Measurements from ENCODE around the gene ZBTB18.

ZBTB18 gene

GRCh38 chr1:244080343-244080929 lies 29.4 kb downstream of the ZBTB18 start:
- H3K36me3 ChIP-seq (ENCODE audit: insufficient read depth, low read length), result no peaks in the 10 kb centered on the region
- H3K4me3 ChIP-seq (ENCODE audit: low read depth in 1 of 2, low read length in 2 of 2), result no peak overlapping the region
- H3K9ac ChIP-seq (ENCODE audit: low read length), result no peak overlapping the region
- no peaks in the 10 kb centered on the region for H3K27me3 ChIP-seq (ENCODE audit: control insufficient read depth in 1 of 2, insufficient read depth in 2 of 2, low read length in 2 of 2)
- H3K27ac ChIP-seq (ENCODE audit: low read depth, low read length), result no peak overlapping the region
- H3K4me1 ChIP-seq (ENCODE audit: insufficient read depth, low read length), result no peaks in the 10 kb centered on the region
- no peaks in the 10 kb centered on the region for H3K9me3 ChIP-seq (ENCODE audit: low read length)

- Histone ChIP-seq H3K27ac (ENCODE audit: low read depth, low read length) (no peak overlapping the region), H3K4me3 (ENCODE audit: low read depth in 1 of 2, low read length in 2 of 2) (no peak overlapping the region), H3K4me1 (ENCODE audit: insufficient read depth, low read length) (no peaks in the 10 kb centered on the region), H3K9me3 (ENCODE audit: low read length) (no peaks in the 10 kb centered on the region), H3K9ac (ENCODE audit: low read length) (no peak overlapping the region), H3K36me3 (ENCODE audit: insufficient read depth, low read length) (no peaks in the 10 kb centered on the region), H3K27me3 (ENCODE audit: control insufficient read depth in 1 of 2, insufficient read depth in 2 of 2, low read length in 2 of 2) (no peaks in the 10 kb centered on the region)
Observed at GRCh38 chr1:244082969-244083368, 31.9 kb downstream of the ZBTB18 start.

GRCh38 chr1:244083383-244083943 lies 32.4 kb downstream of the ZBTB18 start:
- Histone ChIP-seq H3K36me3 (ENCODE audit: insufficient read depth, low read length) (no peaks in the 10 kb centered on the region), H3K9ac (ENCODE audit: low read length) (no peak overlapping the region), H3K27ac (ENCODE audit: low read depth, low read length) (no peak overlapping the region), H3K4me3 (ENCODE audit: low read depth in 1 of 2, low read length in 2 of 2) (no peak overlapping the region), H3K4me1 (ENCODE audit: insufficient read depth, low read length) (no peaks in the 10 kb centered on the region), H3K9me3 (ENCODE audit: low read length) (no peaks in the 10 kb centered on the region), H3K27me3 (ENCODE audit: control insufficient read depth in 1 of 2, insufficient read depth in 2 of 2, low read length in 2 of 2) (no peaks in the 10 kb centered on the region)

- H3K9me3 ChIP-seq (ENCODE audit: low read length), result no peaks in the 10 kb centered on the region
- H3K4me1 ChIP-seq (ENCODE audit: insufficient read depth, low read length), result no peaks in the 10 kb centered on the region
- no peaks in the 10 kb centered on the region for H3K36me3 ChIP-seq (ENCODE audit: insufficient read depth, low read length)
- no peaks in the 10 kb centered on the region for H3K27me3 ChIP-seq (ENCODE audit: control insufficient read depth in 1 of 2, insufficient read depth in 2 of 2, low read length in 2 of 2)
- no peak overlapping the region for H3K4me3 ChIP-seq (ENCODE audit: low read depth in 1 of 2, low read length in 2 of 2)
- H3K27ac ChIP-seq (ENCODE audit: low read depth, low read length), result no peak overlapping the region
- H3K9ac ChIP-seq (ENCODE audit: low read length), result no peak overlapping the region
Observed at GRCh38 chr1:244084763-244085162, 33.7 kb downstream of the ZBTB18 start.

- H3K27ac ChIP-seq (ENCODE audit: low read depth, low read length), result no peak overlapping the region
- H3K27me3 ChIP-seq (ENCODE audit: control insufficient read depth in 1 of 2, insufficient read depth in 2 of 2, low read length in 2 of 2), result no peaks in the 10 kb centered on the region
- H3K9ac ChIP-seq (ENCODE audit: low read length), result no peak overlapping the region
- H3K36me3 ChIP-seq (ENCODE audit: insufficient read depth, low read length), result no peaks in the 10 kb centered on the region
- H3K4me1 ChIP-seq (ENCODE audit: insufficient read depth, low read length), result no peaks in the 10 kb centered on the region
- H3K9me3 ChIP-seq (ENCODE audit: low read length), result no peaks in the 10 kb centered on the region
- no peak overlapping the region for H3K4me3 ChIP-seq (ENCODE audit: low read depth in 1 of 2, low read length in 2 of 2)
Observed at GRCh38 chr1:244085891-244086290, 34.8 kb downstream of the ZBTB18 start.

- Histone ChIP-seq H3K9ac (ENCODE audit: low read length) (no peak overlapping the region), H3K27ac (ENCODE audit: low read depth, low read length) (no peak overlapping the region), H3K9me3 (ENCODE audit: low read length) (no peaks in the 10 kb centered on the region), H3K4me1 (ENCODE audit: insufficient read depth, low read length) (no peaks in the 10 kb centered on the region), H3K4me3 (ENCODE audit: low read depth in 1 of 2, low read length in 2 of 2) (no peak overlapping the region), H3K36me3 (ENCODE audit: insufficient read depth, low read length) (no peaks in the 10 kb centered on the region), H3K27me3 (ENCODE audit: control insufficient read depth in 1 of 2, insufficient read depth in 2 of 2, low read length in 2 of 2) (no peaks in the 10 kb centered on the region)
Observed at GRCh38 chr1:244087021-244087560, 36.0 kb downstream of the ZBTB18 start.

- H3K27me3 ChIP-seq (ENCODE audit: control insufficient read depth in 1 of 2, insufficient read depth in 2 of 2, low read length in 2 of 2), result no peaks in the 10 kb centered on the region
- H3K27ac ChIP-seq (ENCODE audit: low read depth, low read length), result no peak overlapping the region
- H3K9ac ChIP-seq (ENCODE audit: low read length), result no peak overlapping the region
- H3K36me3 ChIP-seq (ENCODE audit: insufficient read depth, low read length), result no peaks in the 10 kb centered on the region
- no peaks in the 10 kb centered on the region for H3K9me3 ChIP-seq (ENCODE audit: low read length)
- no peaks in the 10 kb centered on the region for H3K4me1 ChIP-seq (ENCODE audit: insufficient read depth, low read length)
- no peak overlapping the region for H3K4me3 ChIP-seq (ENCODE audit: low read depth in 1 of 2, low read length in 2 of 2)
Observed at GRCh38 chr1:244087611-244088010, 36.5 kb downstream of the ZBTB18 start.

- no peak overlapping the region for H3K4me3 ChIP-seq (ENCODE audit: low read depth in 1 of 2, low read length in 2 of 2)
- no peak overlapping the region for H3K27ac ChIP-seq (ENCODE audit: low read depth, low read length)
- H3K9me3 ChIP-seq (ENCODE audit: low read length), result no peaks in the 10 kb centered on the region
Observed at GRCh38 chr1:244088161-244088560, 37.1 kb downstream of the ZBTB18 start.

GRCh38 chr1:244089561-244089960 lies 38.5 kb downstream of the ZBTB18 start:
- no peak overlapping the region for H3K9ac ChIP-seq (ENCODE audit: low read length)
- no peak overlapping the region for H3K4me3 ChIP-seq (ENCODE audit: low read depth in 1 of 2, low read length in 2 of 2)
- no peaks in the 10 kb centered on the region for H3K4me1 ChIP-seq (ENCODE audit: insufficient read depth, low read length)
- no peaks in the 10 kb centered on the region for H3K36me3 ChIP-seq (ENCODE audit: insufficient read depth, low read length)
- no peaks in the 10 kb centered on the region for H3K9me3 ChIP-seq (ENCODE audit: low read length)
- no peak overlapping the region for H3K27ac ChIP-seq (ENCODE audit: low read depth, low read length)
- H3K27me3 ChIP-seq (ENCODE audit: control insufficient read depth in 1 of 2, insufficient read depth in 2 of 2, low read length in 2 of 2), result no peaks in the 10 kb centered on the region

More at GRCh38 chr1:244088161-244088560, 37.1 kb downstream of the ZBTB18 start:
- Histone ChIP-seq H3K36me3 (ENCODE audit: insufficient read depth, low read length) (no peaks in the 10 kb centered on the region), H3K4me1 (ENCODE audit: insufficient read depth, low read length) (no peaks in the 10 kb centered on the region), H3K27me3 (ENCODE audit: control insufficient read depth in 1 of 2, insufficient read depth in 2 of 2, low read length in 2 of 2) (no peaks in the 10 kb centered on the region), H3K9ac (ENCODE audit: low read length) (no peak overlapping the region)

- no peaks in the 10 kb centered on the region for H3K9me3 ChIP-seq (ENCODE audit: low read length)
- no peaks in the 10 kb centered on the region for H3K4me1 ChIP-seq (ENCODE audit: insufficient read depth, low read length)
- H3K36me3 ChIP-seq (ENCODE audit: insufficient read depth, low read length), result no peaks in the 10 kb centered on the region
- no peaks in the 10 kb centered on the region for H3K27me3 ChIP-seq (ENCODE audit: control insufficient read depth in 1 of 2, insufficient read depth in 2 of 2, low read length in 2 of 2)
- H3K9ac ChIP-seq (ENCODE audit: low read length), result no peak overlapping the region
- H3K27ac ChIP-seq (ENCODE audit: low read depth, low read length), result no peak overlapping the region
- H3K4me3 ChIP-seq (ENCODE audit: low read depth in 1 of 2, low read length in 2 of 2), result no peak overlapping the region
Observed at GRCh38 chr1:244090645-244091044, 39.6 kb downstream of the ZBTB18 start.

GRCh38 chr1:244092293-244092963 lies 41.3 kb downstream of the ZBTB18 start:
- H3K36me3 ChIP-seq (ENCODE audit: insufficient read depth, low read length), result no peaks in the 10 kb centered on the region
- no peak overlapping the region for H3K9ac ChIP-seq (ENCODE audit: low read length)
- H3K4me3 ChIP-seq (ENCODE audit: low read depth in 1 of 2, low read length in 2 of 2), result no peak overlapping the region
- H3K27ac ChIP-seq (ENCODE audit: low read depth, low read length), result no peak overlapping the region
- H3K27me3 ChIP-seq (ENCODE audit: control insufficient read depth in 1 of 2, insufficient read depth in 2 of 2, low read length in 2 of 2), result no peaks in the 10 kb centered on the region
- no peaks in the 10 kb centered on the region for H3K4me1 ChIP-seq (ENCODE audit: insufficient read depth, low read length)
- H3K9me3 ChIP-seq (ENCODE audit: low read length), result no peaks in the 10 kb centered on the region
